KMS-11 (cell line): Measurements from ENCODE around the gene KIFC3.
"Not testable (repeated sequence)": the region's sequence is repeated elsewhere in the genome, so short reads cannot be mapped to it uniquely, and the experiment has no call there.

Source experiments
- H2AFZ ChIP-seq: fragments of 200-600 bp; sonication (generic); 2 replicates; pipeline ENCODE4 v1.6.1; 2016; ENCODE audit warnings: antibody characterized with exemption, mixed run types, low read depth
- H3K27ac ChIP-seq: fragments of 200-600 bp; sonication (generic); 2 replicates; pipeline ENCODE4 v1.6.1; 2016; ENCODE audit warnings: mild to moderate bottlenecking, mixed run types
- H3K27me3 ChIP-seq: fragments of 200-600 bp; sonication (generic); 2 replicates; pipeline ENCODE4 v1.6.1; 2017; ENCODE audit warnings: mild to moderate bottlenecking, low read depth, mixed run types, moderate library complexity; ENCODE audit not compliant: insufficient read depth
- H3K36me3 ChIP-seq: fragments of 200-600 bp; sonication (generic); 2 replicates; pipeline ENCODE4 v1.6.1; 2017; ENCODE audit warnings: mild to moderate bottlenecking, mixed run types; ENCODE audit not compliant: insufficient read depth
- H3K4me1 ChIP-seq: fragments of 200-600 bp; sonication (generic); 2 replicates; pipeline ENCODE4 v1.6.1; 2016; ENCODE audit warnings: mild to moderate bottlenecking, low read depth, mixed run types; ENCODE audit not compliant: poor library complexity, severe bottlenecking
- H3K4me2 ChIP-seq: fragments of 200-600 bp; sonication (generic); 2 replicates; pipeline ENCODE4 v1.7.0; 2016; ENCODE audit warnings: mild to moderate bottlenecking, mixed run types
- H3K4me3 ChIP-seq: fragments of 200-600 bp; sonication (generic); IDR thresholded peaks from 2 replicates; pipeline ENCODE4 v1.6.1; 2017; ENCODE audit warnings: low read depth, low read length, mixed read lengths; ENCODE audit not compliant: insufficient read depth
- H3K79me2 ChIP-seq: fragments of 200-600 bp; sonication (generic); 2 replicates; pipeline ENCODE4 v1.6.1; 2016; ENCODE audit warnings: low read depth, mixed run types; ENCODE audit not compliant: insufficient read depth
- H3K9ac ChIP-seq: fragments of 200-600 bp; sonication (generic); 2 replicates; pipeline ENCODE4 v1.6.1; 2016; ENCODE audit warnings: mild to moderate bottlenecking, mixed run types
- H4K20me1 ChIP-seq: fragments of 200-600 bp; sonication (generic); 2 replicates; pipeline ENCODE4 v1.6.1; 2016; ENCODE audit warnings: mild to moderate bottlenecking, mixed run types; ENCODE audit not compliant: insufficient read depth
- TF ChIP-seq, protein P1 (sequence below): fragments of 200-600 bp; sonication (generic); conservative IDR thresholded peaks from 2 replicates; pipeline ENCODE4 v1.6.1; 2017; ENCODE audit warnings: low read depth, mild to moderate bottlenecking, antibody characterized with exemption, low read length, moderate library complexity, mixed read lengths

Gene KIFC3

DNA sequence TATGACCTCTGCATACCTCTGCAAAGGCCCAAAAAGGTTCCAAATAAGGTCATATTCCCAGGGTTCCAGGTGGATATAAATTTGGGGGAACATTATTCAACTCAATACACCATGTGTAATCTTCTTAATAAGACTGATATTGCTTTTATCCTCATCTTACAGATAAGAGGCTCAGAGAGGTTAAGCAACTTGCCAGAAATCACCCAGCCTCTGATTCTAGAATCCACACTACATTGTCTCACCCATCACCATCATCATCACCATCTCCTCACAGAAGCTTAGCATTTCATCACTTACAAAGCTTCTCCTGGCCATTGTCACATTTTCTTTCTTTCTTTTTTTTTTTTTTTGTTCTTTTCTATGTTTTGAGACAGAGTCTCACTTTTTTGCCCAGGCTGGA, 15.4 kb upstream of the KIFC3 start:
- H3K36me3 ChIP-seq = no peaks in the 10 kb centered on the region
- H3K27ac ChIP-seq = no peak overlapping the region
- no peaks in the 10 kb centered on the region for H3K27me3 ChIP-seq
- H3K9ac ChIP-seq = no peak overlapping the region
- H4K20me1 ChIP-seq = no peaks in the 10 kb centered on the region
- H3K4me3 ChIP-seq = no peak overlapping the region
- no peaks in the 10 kb centered on the region for H3K79me2 ChIP-seq
- TF ChIP-seq, protein P1, sequence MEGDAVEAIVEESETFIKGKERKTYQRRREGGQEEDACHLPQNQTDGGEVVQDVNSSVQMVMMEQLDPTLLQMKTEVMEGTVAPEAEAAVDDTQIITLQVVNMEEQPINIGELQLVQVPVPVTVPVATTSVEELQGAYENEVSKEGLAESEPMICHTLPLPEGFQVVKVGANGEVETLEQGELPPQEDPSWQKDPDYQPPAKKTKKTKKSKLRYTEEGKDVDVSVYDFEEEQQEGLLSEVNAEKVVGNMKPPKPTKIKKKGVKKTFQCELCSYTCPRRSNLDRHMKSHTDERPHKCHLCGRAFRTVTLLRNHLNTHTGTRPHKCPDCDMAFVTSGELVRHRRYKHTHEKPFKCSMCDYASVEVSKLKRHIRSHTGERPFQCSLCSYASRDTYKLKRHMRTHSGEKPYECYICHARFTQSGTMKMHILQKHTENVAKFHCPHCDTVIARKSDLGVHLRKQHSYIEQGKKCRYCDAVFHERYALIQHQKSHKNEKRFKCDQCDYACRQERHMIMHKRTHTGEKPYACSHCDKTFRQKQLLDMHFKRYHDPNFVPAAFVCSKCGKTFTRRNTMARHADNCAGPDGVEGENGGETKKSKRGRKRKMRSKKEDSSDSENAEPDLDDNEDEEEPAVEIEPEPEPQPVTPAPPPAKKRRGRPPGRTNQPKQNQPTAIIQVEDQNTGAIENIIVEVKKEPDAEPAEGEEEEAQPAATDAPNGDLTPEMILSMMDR = no peak
- H3K4me2 ChIP-seq = no peak overlapping the region
- H2AFZ ChIP-seq = no peak overlapping the region
- peaks cover 34% of the 10 kb centered on the region for H3K4me1 ChIP-seq

DNA sequence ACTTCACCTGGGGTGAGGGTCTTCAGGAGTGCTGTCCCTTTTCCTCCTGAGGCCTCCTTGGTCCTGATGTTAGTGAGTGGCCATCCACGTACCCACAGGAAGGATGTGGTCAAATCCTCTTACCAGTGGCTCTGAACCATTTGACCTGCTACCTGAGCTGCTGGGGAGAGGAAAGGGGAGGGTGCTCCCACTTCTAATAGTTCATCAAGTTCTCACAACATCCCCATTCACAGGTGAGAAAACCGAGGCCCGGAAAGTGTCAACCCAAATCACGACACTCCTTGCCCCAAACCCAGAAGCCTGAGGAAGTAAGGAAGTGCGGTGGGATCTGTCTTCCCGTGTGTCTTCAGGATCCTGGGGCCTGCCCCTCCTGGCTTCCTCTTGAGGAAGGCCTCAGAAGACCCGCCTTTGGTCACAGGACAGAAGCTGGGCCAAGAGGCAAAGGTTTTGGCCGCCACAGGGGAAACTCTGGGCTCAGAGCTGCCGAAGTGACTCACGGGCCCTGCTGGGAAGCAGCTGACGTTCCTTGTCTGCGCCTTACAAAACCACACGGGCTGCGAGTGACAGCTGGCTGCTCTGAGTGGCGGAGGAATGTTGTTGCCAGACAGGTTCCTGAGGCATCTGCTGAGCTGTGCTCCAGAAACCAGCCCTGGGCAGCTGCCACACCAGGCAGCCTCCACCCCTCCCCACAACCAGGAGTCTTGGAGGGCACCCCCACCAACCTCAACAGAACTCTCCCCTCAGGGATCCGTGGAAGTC, 13.9 kb upstream of the KIFC3 start:
- peak overlapping the region; percentile 91 for H2AFZ ChIP-seq
- TF ChIP-seq, protein P1 = no peak
- no peaks in the 10 kb centered on the region for H3K36me3 ChIP-seq
- peaks cover 38% of the 10 kb centered on the region for H3K4me1 ChIP-seq
- peak overlapping the region; percentile 91 for H3K27ac ChIP-seq
- peak overlapping the region; percentile 89 for H3K4me2 ChIP-seq
- H3K9ac ChIP-seq = peak overlapping the region; percentile 59; the same call in 1 of the 2 replicates
- H3K27me3 ChIP-seq = no peaks in the 10 kb centered on the region
- no peak overlapping the region for H3K4me3 ChIP-seq
- no peaks in the 10 kb centered on the region for H4K20me1 ChIP-seq
- H3K79me2 ChIP-seq = no peaks in the 10 kb centered on the region

DNA sequence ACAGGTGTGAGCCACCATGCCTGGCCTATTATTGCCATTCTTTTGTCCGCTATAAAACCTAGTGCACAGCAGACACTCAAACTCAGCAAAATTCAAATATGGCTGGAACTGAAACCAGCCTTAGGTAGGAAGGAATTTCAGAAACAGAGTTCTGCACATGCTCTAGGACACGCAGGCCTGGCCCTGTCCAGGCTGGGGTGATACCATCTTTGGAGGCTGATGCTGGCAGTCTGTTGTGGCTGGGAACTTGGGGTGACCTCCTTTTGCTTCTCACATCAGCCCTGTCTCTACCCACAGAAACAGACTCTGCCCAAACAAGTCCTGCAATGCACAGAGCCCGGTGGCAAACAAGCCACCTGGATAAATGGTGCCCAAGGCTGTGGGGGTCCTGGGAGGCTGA, 12.6 kb upstream of the KIFC3 start:
- H3K4me3 ChIP-seq = no peak overlapping the region
- H3K36me3 ChIP-seq = no peaks in the 10 kb centered on the region
- H3K79me2 ChIP-seq = no peaks in the 10 kb centered on the region
- H3K4me2 ChIP-seq = peak overlapping the region; percentile 89
- H3K27me3 ChIP-seq = no peaks in the 10 kb centered on the region
- no peak overlapping the region for H3K9ac ChIP-seq
- no peaks in the 10 kb centered on the region for H4K20me1 ChIP-seq
- 0 out of 2 replicates have a peak overlapping the region, but pooled peaks have one; percentile 36 for H2AFZ ChIP-seq
- TF ChIP-seq, protein P1 = no peak
- H3K27ac ChIP-seq = peak overlapping the region; percentile 91; the same call in 1 of the 2 replicates
- H3K4me1 ChIP-seq = peaks cover 51% of the 10 kb centered on the region

DNA sequence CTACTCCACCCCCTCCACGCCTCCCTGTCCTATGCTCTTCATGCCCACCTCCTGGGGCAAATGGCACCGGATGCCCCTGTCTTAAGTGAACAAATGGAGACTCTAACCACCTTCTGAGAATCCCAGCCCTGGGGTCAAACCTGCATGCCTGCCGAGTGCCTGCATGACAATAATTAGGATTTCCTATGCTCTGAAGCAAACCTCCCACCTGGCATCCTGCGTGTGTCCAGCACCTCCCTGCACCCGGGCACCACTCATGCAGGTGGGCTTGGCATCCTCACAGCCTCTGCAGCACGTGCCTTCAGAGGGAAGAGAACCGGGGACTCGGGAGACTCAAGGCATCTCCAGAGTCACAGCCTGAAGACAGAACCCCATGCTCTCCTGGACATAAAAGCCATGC, 11.2 kb upstream of the KIFC3 start:
- no peaks in the 10 kb centered on the region for H3K27me3 ChIP-seq
- H3K36me3 ChIP-seq = no peaks in the 10 kb centered on the region
- no peak overlapping the region for H3K4me3 ChIP-seq
- H2AFZ ChIP-seq = no peak overlapping the region
- H3K79me2 ChIP-seq = no peaks in the 10 kb centered on the region
- TF ChIP-seq, protein P1 = no peak
- H3K27ac ChIP-seq = no peak overlapping the region
- no peak overlapping the region for H3K9ac ChIP-seq
- H4K20me1 ChIP-seq = no peaks in the 10 kb centered on the region
- no peak overlapping the region for H3K4me2 ChIP-seq
- peaks cover 65% of the 10 kb centered on the region for H3K4me1 ChIP-seq

DNA sequence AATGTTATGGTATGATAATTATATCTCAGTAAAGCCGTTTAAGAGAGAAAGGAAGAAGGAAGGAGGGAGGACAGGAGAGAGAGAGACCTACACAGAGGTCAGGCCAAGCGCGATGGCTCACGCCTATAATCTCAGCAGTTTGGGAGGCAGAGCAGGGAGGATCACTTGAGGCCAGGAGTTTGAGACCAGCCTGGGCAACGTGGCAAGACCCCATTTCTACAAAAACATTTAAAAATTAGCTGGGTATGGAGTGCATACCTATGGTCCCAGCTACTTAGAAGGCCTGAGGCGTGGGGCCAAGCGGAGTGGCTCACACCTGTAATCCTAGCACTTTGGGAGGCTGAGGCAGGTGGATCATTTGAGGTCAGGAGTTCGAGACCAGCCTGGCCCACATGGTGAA, 9.0 kb upstream of the KIFC3 start:
- H3K4me2 ChIP-seq, H3K79me2 ChIP-seq, H3K4me3 ChIP-seq, H3K36me3 ChIP-seq, H3K27me3 ChIP-seq, H4K20me1 ChIP-seq, H3K9ac ChIP-seq, H2AFZ ChIP-seq: not testable (repeated sequence)
- Histone ChIP-seq H3K27ac (peak overlapping the region; percentile 92; the same call in 1 of the 2 replicates), H3K4me1 (peaks cover 72% of the 10 kb centered on the region)
